HG02571 (cell line): ENCODE measurements around the gene ATG10.
A peak's percentile ranks its signal among the peaks of the same experiment; 100 is the strongest.

Source experiments
- ATAC-seq: cut with Tn5 transposase; IDR thresholded peaks from one replicate; pipeline ENCODE4 v1.9.1; 2021; ENCODE audit warnings: mild to moderate bottlenecking, moderate library complexity; ENCODE audit not compliant: unreplicated experiment

The ATG10 gene

DNA sequence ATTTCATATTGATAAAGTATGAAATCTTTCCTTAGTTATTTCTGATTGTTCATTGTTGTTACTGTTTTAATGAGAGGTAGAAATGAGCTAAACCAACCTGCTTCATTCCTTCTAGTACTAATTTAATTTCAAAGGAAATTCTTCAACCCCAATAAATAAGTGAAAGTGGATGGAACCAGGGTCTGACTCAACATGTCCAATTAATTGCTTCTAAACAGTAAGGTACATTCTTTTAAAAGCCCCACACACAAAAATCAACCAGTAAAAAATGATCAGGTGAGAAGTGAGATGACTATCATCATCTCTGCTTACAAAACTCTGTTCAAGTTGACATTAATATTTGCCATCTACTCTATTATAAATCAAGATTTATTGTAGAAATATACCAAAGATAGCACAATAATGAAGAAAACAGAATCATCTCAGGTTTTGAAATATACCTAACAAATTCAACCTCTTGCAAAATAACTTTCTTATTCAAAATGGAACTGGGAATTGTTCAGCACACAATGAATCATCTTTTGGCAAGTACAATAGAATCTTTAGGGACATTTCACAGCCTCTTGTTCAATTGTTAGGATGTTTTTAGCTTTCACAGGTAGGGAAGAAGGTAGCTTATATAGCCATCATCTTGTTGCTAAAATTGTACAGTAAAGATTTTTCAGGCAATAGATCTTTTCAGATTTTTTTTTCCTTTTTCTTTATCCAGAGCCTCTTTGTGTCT is 191.8 kb downstream of the ATG10 start:
- ATAC-seq, result no peak

DNA sequence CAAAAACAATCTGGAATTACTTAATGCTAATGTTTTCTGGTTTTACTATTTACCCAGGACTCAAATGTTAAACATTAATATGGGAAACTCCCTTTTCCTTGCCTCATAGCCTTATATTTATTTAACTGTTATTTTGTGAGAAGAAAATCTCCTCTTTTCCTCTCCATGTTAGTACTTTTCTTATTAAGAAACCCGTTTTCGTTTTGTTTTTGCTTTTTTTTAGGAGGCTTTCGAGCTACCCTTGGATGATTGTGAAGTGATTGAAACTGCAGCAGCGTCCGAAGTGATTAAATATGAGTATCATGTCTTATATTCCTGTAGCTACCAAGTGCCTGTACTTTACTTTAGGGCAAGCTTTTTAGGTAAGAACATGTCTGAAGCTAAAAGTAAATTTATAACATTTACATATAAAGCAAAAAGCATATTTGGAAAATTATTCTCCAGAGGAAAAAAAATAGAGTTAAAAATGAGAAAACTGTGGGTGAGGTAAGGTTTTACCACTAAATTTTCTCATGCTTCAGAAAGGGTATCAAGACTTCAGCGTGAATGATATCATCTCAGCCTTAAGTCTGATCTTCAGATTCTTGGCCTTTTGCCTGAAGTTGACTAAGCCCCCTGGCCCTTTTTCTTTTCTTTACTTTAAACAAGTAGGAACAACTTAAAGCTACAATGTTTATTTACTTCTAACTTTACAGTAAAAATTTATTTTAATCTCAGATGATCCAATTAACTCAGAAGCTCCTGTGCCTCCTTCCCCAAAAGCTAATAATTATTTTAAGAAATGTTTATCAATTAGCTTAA is 192.6 kb downstream of the ATG10 start:
- no peak for ATAC-seq

DNA sequence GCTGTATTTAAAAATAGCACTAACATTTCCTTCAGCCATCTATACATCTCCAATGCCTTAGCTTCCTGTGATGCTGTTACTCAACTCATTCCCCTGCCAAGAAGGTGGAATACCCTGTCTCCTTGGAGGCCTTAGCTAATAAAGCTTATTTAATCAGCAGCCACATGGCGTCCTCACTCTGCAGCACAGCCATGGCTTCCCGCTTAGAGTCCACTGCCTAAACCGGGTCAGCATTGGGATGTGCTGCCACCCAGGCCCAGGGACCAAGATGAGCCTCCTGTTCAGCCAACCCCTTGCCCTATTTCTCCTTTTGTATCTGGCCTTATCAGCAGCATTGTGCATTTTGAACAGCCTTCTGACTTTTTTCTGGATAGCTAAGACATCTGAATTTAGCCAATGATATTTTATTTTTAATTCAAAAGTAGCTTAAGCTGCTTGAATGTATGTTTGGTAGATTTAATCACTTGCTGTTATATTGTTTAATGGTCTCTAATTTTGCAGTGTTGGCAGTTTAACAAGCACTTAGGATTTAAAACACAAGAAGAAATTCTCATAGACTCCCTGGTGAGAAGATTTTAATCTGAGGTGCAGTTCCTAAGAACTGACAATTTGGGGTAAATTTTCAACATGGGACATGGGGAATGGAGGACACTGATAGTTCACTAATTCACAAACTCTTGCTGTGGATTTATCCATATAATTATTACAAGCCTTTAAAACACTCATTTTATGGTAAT is 193.3 kb downstream of the ATG10 start:
- ATAC-seq, result no peak

DNA sequence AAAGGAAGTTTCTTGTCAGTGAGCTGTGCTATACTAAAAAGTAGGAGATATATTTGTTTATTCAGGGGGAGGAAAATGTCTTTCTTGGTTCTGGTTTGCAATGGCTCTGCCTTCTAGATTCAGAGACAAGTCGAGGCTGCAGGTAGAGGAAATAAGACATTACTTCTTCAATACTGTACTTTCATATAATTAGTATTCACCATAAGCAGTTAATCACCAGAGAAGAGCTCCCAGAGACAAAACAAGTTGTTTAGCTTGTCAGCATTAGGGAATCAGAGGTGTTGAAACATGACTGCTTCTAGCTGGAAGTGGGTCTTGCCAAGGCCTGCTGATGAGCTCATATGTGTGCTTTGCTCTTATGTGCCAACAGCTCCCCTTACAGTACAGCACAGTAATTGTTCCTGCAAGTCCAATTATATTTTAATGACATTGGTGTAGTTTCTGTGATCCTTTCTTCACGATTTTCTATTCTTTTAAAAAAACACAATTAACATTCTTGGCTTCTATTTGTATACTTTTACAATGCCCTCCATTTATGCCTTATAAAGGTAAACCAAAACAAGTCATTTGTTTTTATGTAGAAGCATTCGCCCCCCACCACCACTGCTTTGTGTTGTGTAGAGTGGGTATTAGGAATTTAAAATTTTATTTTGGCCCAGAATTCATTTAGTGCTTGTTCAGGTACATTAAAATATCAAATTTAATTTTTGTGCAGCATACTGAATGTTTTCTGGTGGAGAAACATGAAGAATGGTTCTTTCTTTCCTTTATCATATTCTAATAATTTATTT is 194.1 kb downstream of the ATG10 start:
- ATAC-seq, result peak; percentile 93

DNA sequence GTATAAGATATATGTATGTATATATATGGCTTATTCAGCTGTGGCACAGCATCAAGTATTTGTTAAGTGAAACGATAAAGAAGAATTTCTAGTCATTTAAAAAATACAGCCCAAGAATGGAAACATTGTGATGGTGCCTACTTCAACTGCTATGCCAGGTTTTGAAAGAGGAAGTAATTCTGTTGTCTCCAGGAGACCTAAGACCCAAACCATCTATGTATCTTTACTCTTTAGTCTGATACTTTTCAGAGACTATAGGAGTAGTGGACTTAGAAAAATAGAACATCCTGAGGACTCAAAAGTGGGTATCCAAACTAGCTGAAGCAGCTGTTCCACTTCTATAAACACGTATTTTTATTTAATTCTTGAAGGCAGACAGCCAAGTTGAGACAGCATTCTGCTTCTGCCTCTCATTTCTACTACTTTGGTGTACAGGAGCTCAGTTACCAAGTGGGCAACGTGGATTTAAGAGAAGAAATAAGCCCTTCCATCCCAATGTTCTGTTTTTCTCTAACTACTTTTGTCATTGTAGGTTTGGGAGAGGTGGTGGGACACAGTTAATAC is 195.6 kb downstream of the ATG10 start:
- ATAC-seq, result no peak

DNA sequence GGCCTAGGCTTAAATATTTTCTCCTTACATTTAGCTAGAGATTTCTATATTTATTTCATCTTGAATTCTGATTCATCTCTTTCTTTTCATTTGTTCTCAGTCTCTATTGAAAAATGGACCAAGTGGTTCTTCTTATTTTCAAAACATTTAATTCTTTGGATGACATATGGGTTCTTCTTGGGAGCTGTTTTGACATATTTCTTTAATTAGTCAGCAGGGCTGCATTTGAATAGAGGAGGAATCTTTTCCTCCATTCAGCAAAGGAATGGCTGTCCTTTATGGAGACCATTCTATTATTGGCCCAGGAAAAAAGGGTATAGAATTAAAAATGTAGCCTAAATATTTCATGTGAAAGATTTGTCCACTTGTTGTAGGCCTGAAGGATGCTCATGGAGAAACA is 196.5 kb downstream of the ATG10 start:
- no peak for ATAC-seq

DNA sequence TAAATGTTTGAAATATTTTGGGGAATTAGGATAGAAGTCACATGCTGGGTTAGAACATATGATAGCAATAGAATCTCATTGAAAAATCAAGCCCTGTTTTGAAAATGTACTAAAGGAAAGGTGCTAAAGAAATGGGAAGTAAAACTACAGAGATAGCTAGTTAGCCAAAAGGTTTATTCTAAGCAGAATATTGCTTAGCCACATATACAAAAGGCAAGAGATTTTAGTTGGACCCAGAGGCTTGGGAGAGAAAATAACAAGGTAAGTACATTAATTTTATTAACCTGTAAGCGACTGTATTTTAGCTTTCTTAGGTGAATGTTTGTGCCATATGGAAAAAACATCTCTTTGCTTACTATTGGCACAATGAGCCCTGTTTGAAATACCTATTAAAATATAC is 198.1 kb downstream of the ATG10 start:
- ATAC-seq, result no peak

DNA sequence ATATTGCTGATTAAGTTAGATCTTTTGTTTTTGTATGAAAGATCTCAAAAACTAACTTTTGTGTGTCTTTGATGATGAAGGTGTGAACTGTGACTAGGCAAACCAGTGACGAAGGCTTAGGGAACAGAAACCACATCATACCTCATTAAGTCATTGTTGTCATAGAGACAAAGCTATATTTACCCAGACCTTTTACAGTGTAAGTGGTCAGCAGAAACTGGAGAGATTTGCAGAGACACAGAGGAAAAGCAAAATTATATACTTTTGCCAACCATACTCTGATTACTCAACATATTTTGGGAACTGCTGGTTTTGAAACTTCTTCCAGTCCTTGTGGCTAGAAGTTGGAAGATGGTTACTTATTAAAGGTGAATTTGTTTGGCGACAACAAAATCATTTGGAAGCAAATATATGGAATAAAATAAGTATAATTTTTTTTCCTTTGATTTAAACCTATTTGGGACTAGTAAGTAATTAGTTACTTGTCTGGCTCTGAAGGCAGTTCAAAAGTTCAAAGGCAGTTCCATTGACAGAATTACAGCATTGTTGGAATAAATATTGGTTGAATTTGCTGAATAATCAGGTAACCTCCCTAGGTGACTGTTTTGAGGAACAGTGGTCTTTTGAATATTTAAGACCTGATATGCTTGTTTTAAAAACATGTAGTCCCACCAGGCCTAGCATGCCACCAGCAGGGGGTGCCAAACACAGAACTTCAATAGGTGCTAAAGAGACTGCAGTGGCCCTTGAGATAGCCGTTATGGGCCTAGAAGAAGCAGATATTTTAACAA is 202.5 kb downstream of the ATG10 start:
- peak; percentile 98 for ATAC-seq

DNA sequence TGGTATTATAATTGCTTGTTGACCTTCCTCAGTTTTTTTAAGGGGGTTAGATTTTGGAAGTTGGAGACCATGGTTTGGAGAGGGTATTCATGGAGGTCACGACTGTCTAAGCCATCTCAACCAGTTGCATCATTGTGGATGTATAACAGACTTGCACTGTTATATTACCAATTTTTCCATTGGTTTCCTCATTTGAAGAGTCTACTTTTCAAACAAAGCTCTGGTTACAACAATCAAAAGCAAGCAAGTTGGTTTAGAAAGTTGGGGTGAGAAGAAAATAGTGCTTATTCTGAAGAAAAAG is 203.0 kb downstream of the ATG10 start:
- ATAC-seq, result no peak

DNA sequence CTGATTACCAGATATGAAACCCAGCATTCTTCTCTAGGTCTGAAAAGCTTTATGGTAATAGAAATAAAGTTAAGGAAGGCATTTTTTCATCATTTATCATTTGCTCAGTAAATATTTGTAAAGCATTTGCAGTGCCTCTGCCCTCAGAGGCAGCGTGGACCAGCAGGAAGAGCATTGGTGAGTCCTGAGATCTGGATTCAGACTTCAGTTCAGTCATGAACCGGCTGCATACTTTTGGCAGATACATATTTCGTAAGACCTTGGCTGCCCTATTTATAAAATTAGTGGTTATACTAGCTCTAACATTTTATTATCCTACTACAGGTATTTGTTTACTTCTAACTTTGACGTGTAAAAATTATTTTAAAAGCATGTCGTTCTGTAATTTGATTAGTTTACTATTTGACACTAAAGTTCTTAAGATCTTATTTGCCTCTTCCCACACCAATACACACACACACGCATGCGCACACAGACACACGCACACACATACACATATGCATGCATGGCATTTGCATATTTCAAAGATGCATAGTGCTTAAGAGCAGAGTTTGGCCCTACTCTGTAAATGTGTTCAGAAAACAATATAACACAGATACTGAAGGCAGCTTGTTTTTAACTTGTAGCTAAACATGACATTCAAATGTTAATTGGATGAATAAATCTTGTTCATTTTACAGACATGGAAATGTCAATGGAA is 204.4 kb downstream of the ATG10 start:
- ATAC-seq, result no peak

DNA sequence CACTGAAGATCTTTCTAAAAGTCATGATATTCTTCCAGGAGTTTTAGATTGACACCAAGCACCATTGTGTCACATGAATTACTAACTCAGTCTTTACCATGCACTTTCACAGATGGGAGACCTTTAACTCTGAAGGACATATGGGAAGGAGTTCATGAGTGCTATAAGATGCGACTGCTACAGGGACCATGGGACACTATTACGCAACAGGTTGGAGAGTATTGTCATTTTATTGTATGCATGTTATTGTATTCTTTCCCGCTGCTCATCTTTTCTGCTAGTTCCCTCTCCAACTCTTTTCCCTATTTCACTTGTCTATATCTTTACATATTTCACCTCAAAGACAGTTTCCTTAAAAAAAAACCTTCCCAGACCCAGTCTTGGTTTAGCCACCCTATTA is 206.6 kb downstream of the ATG10 start:
- ATAC-seq, result no peak

DNA sequence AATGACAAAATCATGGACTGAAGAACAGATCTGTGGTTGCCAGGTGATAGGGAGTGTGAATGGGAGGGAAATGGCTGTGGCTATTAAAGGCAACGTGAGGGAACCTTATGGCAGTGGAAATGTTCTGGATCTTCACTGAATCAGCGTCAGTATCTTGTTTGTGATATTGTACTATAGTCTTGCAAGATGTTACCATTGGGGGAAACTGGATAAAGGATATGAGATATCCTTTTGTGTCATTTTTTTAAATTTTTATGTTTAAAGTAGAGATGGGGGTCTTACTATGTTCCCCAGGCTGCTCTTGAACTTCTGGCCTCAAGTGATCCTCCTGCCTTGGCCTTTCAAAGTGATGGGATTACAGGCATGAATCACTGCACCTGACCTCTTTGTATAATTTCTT is 210.8 kb downstream of the ATG10 start:
- no peak for ATAC-seq

DNA sequence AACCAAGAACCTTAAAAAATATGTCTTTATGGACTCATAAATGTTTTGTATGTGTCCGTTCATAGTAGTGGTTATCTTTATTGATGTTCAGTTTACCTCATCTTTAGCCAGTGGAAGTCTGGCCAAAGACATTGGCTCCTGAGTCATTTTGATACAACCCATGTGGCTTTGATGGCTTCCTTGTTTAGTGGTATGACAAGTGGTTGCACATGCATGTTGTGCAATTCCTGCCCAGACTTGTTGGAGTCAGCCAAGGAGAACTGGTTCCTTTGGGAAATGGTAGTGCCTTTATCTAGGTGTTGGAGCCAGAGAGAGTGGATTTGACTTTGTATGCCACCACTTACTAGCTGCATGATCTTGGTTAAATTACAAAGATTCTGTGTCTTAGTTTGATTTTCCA is 212.0 kb downstream of the ATG10 start:
- ATAC-seq, result no peak

DNA sequence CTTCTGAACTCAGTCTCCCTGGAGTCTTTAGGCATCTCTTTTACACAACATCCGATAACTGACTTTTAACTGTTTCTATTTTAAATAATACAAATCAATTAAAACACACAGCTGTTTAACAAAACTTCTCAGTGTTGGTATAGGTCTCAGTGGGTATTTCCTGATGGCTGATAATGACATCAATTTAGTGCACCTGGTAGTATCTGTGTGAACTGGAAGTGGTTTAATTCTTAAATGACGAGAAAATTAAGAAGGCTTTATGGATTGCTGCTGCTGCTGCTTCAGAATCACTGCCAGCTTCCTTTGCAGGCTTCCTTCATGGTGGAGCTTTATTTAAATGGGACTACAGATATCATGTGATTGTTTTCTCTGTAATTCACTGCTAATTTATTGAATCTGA is 214.0 kb downstream of the ATG10 start:
- no peak for ATAC-seq

DNA sequence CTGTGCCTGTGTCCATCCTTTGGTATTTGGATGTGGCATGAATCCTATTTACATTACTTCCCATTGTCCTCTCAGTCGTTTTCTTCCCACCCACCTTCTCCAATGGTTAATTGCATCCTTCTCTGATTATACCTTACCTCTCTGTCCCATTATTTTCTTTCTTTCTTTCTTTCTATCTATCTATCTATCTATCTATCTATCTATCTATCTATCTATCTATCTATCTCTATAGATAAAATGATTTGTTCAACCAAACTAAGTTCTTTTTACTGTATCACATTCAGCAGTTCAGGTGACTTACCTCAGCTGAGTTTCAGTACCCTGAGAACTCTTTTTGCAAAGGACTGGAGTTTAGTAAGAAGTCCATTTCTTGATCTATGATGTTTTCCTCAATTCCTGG is 225.7 kb downstream of the ATG10 start:
- ATAC-seq, result no peak

DNA sequence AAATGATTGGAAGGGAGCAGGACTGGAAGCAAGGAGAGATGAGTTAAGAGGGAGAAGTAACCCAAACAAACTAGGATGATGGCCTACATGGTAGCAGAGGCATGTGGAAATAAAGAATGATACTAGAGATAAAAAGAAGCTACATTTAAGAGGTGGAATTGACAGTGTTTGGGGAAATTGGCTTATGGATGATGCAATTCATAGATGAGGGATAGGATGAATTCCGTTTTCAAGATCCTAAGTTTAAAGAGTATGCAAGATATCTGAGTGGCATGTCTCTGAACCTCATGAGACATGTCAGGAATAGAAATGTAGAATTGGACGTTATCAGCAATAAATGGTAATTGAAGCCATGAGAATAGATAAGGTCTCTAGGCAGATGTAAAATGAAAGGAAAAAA is 232.7 kb downstream of the ATG10 start:
- ATAC-seq, result no peak

DNA sequence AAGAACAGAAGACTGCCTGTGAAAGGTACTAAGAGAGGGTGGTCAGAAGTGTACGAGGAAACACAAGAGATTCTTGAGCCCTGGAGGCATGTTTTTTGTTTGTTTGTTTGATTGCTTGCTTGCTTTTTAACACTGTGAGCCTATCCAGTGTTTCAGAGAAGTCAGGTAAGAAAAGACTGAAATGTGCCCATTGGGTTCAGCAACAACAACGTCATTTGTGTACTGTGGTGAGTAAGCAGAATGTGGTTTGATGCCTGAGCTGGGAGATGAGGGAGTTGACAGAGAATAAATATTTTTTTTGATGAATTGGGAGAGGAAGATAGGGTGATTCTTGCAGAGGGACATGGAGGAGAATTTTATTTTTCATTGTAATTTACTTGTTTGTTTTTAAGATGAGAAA is 233.2 kb downstream of the ATG10 start:
- ATAC-seq, result no peak

DNA sequence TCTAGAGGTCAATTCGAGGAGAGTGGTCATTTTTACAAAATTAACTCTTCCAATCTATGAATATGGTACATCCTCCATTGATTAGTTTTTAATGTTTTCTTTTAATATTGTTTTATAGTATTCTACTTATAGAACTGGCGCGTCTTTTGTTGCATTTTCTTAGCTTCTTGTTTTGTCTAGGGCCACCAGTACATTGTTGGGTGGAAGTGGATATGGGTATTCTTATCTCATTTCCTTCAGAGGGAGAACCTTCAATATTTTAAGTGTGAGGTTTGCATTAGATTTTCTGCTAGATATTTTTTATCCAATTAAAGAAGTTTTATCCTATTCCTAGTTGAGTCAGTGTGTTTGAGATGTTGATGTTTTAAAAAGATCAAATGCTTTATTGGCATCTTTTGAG is 236.5 kb downstream of the ATG10 start:
- ATAC-seq, result no peak

DNA sequence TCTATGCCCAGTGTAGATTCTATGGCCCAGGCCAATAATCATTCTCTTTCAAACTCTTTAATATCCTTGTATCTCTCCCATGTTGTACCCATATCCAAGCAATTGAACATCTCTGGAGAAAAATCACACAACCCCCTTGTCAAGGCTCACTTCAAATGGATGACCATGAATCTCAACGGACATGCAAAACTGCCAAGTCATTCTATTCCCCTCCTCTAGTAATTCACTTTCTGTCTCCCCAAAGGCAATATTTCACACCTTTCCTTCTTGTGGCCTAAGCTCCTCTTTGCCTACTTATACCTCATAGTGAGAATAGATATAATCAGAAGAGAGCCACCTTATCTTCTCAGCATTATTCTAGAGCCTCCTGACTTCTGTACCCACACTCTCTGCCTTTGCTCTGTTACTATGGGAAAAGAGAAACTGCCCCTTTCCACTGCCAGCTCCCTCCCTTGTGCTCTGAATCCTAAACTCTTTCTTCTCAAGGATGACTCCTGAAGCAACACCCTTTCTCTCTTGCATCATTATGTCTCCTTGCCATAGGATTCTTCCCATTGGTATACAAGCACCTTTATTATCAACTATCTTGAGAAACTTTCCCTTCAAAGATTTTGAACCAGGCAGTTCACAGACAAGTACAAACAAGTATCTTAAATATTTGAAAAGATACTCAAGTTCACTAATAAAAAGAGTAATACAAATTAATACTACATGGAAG is 240.2 kb downstream of the ATG10 start:
- ATAC-seq, result no peak
